K562 (cell line): Measurements from ENCODE around the gene AMMECR1. TPM values are rescaled to one million over a fixed set of nuclear protein-coding genes. Genes with fewer than 3 reads are reported as not detected.

Source experiments
- ATAC-seq: fragments of 200-7000 bp; cut with Tn5 transposase; 3 replicates; pipeline ENCODE4 v1.9.1; 2020; ENCODE audit warnings: moderate library complexity
- BruUV-seq: library from RNA; stranded (reverse); fragments of 400-500 nt; replicated peaks from 2 replicates; lab custom pipeline; 2021; lab: Mats Ljungman, UMichigan
- CTCF ChIA-PET: fragments of 300-600 bp; formaldehyde crosslinking; extraction: SDS; loops from one replicate; lab custom pipeline; 2021; ENCODE audit warnings: low intra/inter-chr PET ratio; lab: Yijun Ruan, JAX
- POLR2A ChIA-PET: fragments of 300-600, 350-650 bp; sonication (Branson Sonifier 250); formaldehyde crosslinking; extraction: SDS; loops from one replicate; lab custom pipeline; 2021; ENCODE audit warnings: antibody characterized with exemption, inconsistent platforms; lab: Yijun Ruan, JAX
- DNase-seq, 4 experiments: peaks; one replicate each; pipeline versions ENCODE4 v3.0.0 to v3.0.0-alpha.2; 2011 to 2018; ENCODE audit warnings: low spot score in 3 of 4, mixed read lengths in 3 of 4; ENCODE audit errors: extremely low read depth in 1 of 4
- FAIRE-seq: peaks from 2 replicates; lab custom pipeline; 2011; peaks lifted over from hg19 to GRCh38; lab: Jason Lieb, UNC
- H2AFZ ChIP-seq: 2 replicates; pipeline ENCODE4 v1.6.0; 2011; ENCODE audit warnings: low read depth, low read length, control low read depth, inconsistent platforms
- H3K27ac ChIP-seq: fragments of 200-600 bp; 3 replicates; pipeline ENCODE4 v1.8.0; 2011; ENCODE audit warnings: low read depth, mild to moderate bottlenecking, control low read depth, inconsistent platforms, low read length, moderate library complexity, mixed read lengths; ENCODE audit errors: extremely low read depth
- H3K27me3 ChIP-seq, 2 experiments: fragments of 300-600 bp in 1 of 2; 2 replicates in 1 of 2; 3 replicates in 1 of 2; pipeline versions ENCODE4 v1.6.0 to v1.8.0; 2011; ENCODE audit warnings: inconsistent platforms in 2 of 2, low read length in 2 of 2, mild to moderate bottlenecking in 1 of 2, mixed read lengths in 1 of 2, moderate library complexity in 1 of 2; ENCODE audit not compliant: control insufficient read depth in 2 of 2, insufficient read depth in 2 of 2
- H3K36me3 ChIP-seq: fragments of 300-600 bp; 3 replicates; pipeline ENCODE4 v1.8.0; 2011; ENCODE audit warnings: mild to moderate bottlenecking, low read length, inconsistent platforms; ENCODE audit not compliant: control insufficient read depth, insufficient read depth
- H3K4me1 ChIP-seq, 2 experiments: fragments of 200-600 bp in 1 of 2; replicated peaks in 1 of 2; 2 replicates in 1 of 2; 3 replicates in 1 of 2; pipeline versions ENCODE4 v1.5.1 to v1.8.0; 2011; ENCODE audit warnings: inconsistent platforms in 2 of 2, low read length in 2 of 2, mild to moderate bottlenecking in 1 of 2, mixed read lengths in 1 of 2, moderate library complexity in 1 of 2; ENCODE audit not compliant: control insufficient read depth in 2 of 2, insufficient read depth in 2 of 2
- H3K4me2 ChIP-seq: 2 replicates; pipeline ENCODE4 v1.6.1; 2011; ENCODE audit warnings: low read length, control low read depth, inconsistent platforms, mixed read lengths; ENCODE audit not compliant: insufficient read depth
- H3K4me3 ChIP-seq: fragments of 200-600 bp; sonication (generic), shearing (Covaris generic); 2 replicates; pipeline ENCODE4 v1.5.1; 2016; ENCODE audit warnings: control low read depth, inconsistent platforms
- H3K79me2 ChIP-seq: fragments of 200-600 bp; 3 replicates; pipeline ENCODE4 v1.8.0; 2011; ENCODE audit warnings: low read length, inconsistent platforms; ENCODE audit not compliant: control insufficient read depth, insufficient read depth
- H3K9ac ChIP-seq, 2 experiments: 2 replicates each; pipeline versions ENCODE4 v1.6.0 to v1.6.1; 2011; ENCODE audit warnings: low read depth in 2 of 2, low read length in 2 of 2, control low read depth in 1 of 2, inconsistent platforms in 1 of 2, mild to moderate bottlenecking in 1 of 2, mixed read lengths in 1 of 2; ENCODE audit not compliant: insufficient read depth in 1 of 2
- H3K9me1 ChIP-seq: one replicate; pipeline ENCODE4 v1.6.0; 2011; ENCODE audit warnings: inconsistent platforms, mild to moderate bottlenecking, low read length, moderate library complexity; ENCODE audit not compliant: control insufficient read depth, insufficient read depth
- H3K9me3 ChIP-seq: replicated peaks from 2 replicates; pipeline ENCODE4 v1.5.1; 2011; ENCODE audit warnings: low read depth, low read length, inconsistent platforms; ENCODE audit not compliant: control insufficient read depth, insufficient read depth
- H4K20me1 ChIP-seq: replicated peaks from 2 replicates; pipeline ENCODE4 v1.6.1; 2011; ENCODE audit warnings: low read length, inconsistent platforms, mixed read lengths; ENCODE audit not compliant: control insufficient read depth, insufficient read depth
- BCOR ChIP-seq: fragments of 450-650 bp; IDR thresholded peaks from 2 replicates; pipeline ENCODE4 v1.6.1; 2016
- EP400 ChIP-seq: fragments of 450-650 bp; IDR thresholded peaks from 2 replicates; pipeline ENCODE4 v1.6.1; 2017; ENCODE audit warnings: antibody characterized with exemption, mild to moderate bottlenecking, moderate library complexity
- SIX5 ChIP-seq, 2 experiments: IDR thresholded peaks; 2 replicates each; pipeline ENCODE4 v1.6.1; 2011; ENCODE audit warnings: low read length in 2 of 2, borderline replicate concordance in 1 of 2, low read depth in 1 of 2, mild to moderate bottlenecking in 1 of 2, moderate library complexity in 1 of 2; ENCODE audit not compliant: insufficient read depth in 1 of 2
- SOX6 ChIP-seq: fragments of 450-650 bp; IDR thresholded peaks from 2 replicates; pipeline ENCODE4 v1.6.1; 2014; ENCODE audit warnings: mild to moderate bottlenecking
- XRCC3 ChIP-seq: fragments of 450-650 bp; IDR thresholded peaks from 2 replicates; pipeline ENCODE4 v1.6.1; 2017; ENCODE audit warnings: mild to moderate bottlenecking, moderate library complexity
- YBX1 ChIP-seq: fragments of 450-650 bp; IDR thresholded peaks from 2 replicates; pipeline ENCODE4 v1.7.1; 2016; ENCODE audit warnings: mild to moderate bottlenecking
- ZBED1 ChIP-seq: IDR thresholded peaks from 2 replicates; pipeline ENCODE4 v1.6.1; 2014
- WGBS: fragments of 100-300 bp; shearing (Covaris generic); methylation state at CpG from one replicate; pipeline ENCODE4 v1.1.6; 2016; ENCODE audit warnings: low coverage, mixed read lengths; ENCODE audit not compliant: insufficient coverage; ENCODE audit errors: missing lambda C conversion rate; 5-methylcytosine and 5-hydroxymethylcytosine counted together
- in situ Hi-C: fragments of 300-500 bp; cut with MboI; formaldehyde crosslinking; loops from 4 replicates; pipeline ENCODE4 v1.15.0; 2018; ENCODE audit warnings: inconsistent platforms, mixed read lengths
- intact Hi-C: fragments of 100-400 bp; cut with micrococcal nuclease; formaldehyde crosslinking; loops from 2 replicates; pipeline ENCODE4 v1.14.2; 2022
- polyA plus RNA-seq, 8 experiments: library from polyadenylated mRNA; depleted of rRNA in 4 of 8; stranded (reverse) in 5 of 8; unstranded in 3 of 8; fragments of >200 nt; fragmentation: Nextera tagmentation in 2 of 8; fragmentation: Illumina TruSeq in 1 of 8; extraction: Ambion mirVana in 2 of 8; extraction: Trizol in 1 of 8; gene quantifications; 2 replicates each; pipeline versions ENCODE4 v1.2.1 to v1.2.3, GENCODE V29; 2011 to 2014; ENCODE audit warnings: inconsistent platforms in 1 of 8, missing spikeins in 1 of 8
- total RNA-seq, 7 experiments: library from RNA; depleted of rRNA in 6 of 7; stranded (reverse); fragments of >200 nt in 6 of 7; fragmentation: Illumina TruSeq in 2 of 7; extraction: Trizol in 2 of 7; gene quantifications; 2 replicates each; pipeline versions ENCODE4 v1.2.1 to v1.2.3, GENCODE V29; 2011 to 2021; ENCODE audit warnings: low replicate concordance in 1 of 7
- TF ChIP-seq, protein P1 (sequence below), 3 experiments: fragments of 200-800 bp in 1 of 3; fragments of 250-450 bp in 1 of 3; fragments of 450-650 bp in 1 of 3; sonication (Bioruptor Pico) in 1 of 3; sonication (Bioruptor generic) in 1 of 3; formaldehyde crosslinking in 1 of 3; IDR thresholded peaks; 2 replicates each; pipeline versions ENCODE4 v1.6.1 to v1.8.0; 2016 to 2022; ENCODE audit warnings: mild to moderate bottlenecking in 2 of 3, missing genetic modification characterization in 2 of 3, missing compliant biosample characterization in 1 of 3, moderate library complexity in 1 of 3
- TF ChIP-seq, protein P2 (sequence below): fragments of 450-650 bp; formaldehyde crosslinking; IDR thresholded peaks from 2 replicates; pipeline ENCODE4 v1.4.0; 2020; ENCODE audit warnings: mild to moderate bottlenecking, moderate library complexity

Gene AMMECR1
- total and polyA plus RNA-seq, 9 of the 15 experiments (the other 6 are each of a cell fraction or from before 2014, with no cell fraction given), result 13.9 to 36.7 (median 23.6) TPM

DNA sequence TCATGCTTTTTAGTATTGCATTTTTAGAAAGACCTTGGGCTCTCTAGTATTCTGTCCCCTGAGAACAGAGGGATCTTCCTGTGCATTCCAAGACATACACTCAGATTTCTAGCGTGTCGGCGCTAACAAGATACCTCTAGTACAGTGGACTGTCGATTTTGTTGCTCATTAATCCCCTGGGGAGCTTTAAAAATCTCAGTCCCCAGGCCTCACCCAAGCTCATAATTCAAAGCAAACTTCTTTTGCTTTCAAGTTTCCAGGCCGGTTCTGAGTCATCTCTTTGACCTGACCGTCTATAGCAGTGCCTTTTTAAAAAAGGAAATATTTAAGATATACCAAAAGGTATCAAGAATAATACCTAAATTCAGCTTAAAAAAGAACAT, 137.0 kb downstream of the AMMECR1 start:
- no peak for TF ChIP-seq SIX5 (IDR thresholded peaks at IDR 0.05; ENCODE audit: borderline replicate concordance in 1 of 2, insufficient read depth in 1 of 2, low read depth in 1 of 2, low read length in 2 of 2)
- TF ChIP-seq, protein P1, sequence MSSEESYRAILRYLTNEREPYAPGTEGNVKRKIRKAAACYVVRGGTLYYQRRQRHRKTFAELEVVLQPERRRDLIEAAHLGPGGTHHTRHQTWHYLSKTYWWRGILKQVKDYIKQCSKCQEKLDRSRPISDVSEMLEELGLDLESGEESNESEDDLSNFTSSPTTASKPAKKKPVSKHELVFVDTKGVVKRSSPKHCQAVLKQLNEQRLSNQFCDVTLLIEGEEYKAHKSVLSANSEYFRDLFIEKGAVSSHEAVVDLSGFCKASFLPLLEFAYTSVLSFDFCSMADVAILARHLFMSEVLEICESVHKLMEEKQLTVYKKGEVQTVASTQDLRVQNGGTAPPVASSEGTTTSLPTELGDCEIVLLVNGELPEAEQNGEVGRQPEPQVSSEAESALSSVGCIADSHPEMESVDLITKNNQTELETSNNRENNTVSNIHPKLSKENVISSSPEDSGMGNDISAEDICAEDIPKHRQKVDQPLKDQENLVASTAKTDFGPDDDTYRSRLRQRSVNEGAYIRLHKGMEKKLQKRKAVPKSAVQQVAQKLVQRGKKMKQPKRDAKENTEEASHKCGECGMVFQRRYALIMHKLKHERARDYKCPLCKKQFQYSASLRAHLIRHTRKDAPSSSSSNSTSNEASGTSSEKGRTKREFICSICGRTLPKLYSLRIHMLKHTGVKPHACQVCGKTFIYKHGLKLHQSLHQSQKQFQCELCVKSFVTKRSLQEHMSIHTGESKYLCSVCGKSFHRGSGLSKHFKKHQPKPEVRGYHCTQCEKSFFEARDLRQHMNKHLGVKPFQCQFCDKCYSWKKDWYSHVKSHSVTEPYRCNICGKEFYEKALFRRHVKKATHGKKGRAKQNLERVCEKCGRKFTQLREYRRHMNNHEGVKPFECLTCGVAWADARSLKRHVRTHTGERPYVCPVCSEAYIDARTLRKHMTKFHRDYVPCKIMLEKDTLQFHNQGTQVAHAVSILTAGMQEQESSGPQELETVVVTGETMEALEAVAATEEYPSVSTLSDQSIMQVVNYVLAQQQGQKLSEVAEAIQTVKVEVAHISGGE (CRISPR knock-in tag; IDR thresholded peaks at IDR 0.05), result no peak
- TF ChIP-seq, protein P2, sequence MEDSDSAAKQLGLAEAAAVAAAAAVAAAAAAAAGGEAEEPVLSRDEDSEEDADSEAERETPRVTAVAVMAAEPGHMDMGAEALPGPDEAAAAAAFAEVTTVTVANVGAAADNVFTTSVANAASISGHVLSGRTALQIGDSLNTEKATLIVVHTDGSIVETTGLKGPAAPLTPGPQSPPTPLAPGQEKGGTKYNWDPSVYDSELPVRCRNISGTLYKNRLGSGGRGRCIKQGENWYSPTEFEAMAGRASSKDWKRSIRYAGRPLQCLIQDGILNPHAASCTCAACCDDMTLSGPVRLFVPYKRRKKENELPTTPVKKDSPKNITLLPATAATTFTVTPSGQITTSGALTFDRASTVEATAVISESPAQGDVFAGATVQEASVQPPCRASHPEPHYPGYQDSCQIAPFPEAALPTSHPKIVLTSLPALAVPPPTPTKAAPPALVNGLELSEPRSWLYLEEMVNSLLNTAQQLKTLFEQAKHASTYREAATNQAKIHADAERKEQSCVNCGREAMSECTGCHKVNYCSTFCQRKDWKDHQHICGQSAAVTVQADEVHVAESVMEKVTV (CRISPR knock-in tag), result no peak
- TF ChIP-seq EP400, result no peak
- no peak for TF ChIP-seq SOX6
- TF ChIP-seq BCOR, result no peak
- no peak for TF ChIP-seq ZBED1
- TF ChIP-seq YBX1, result no peak
- no peak for TF ChIP-seq XRCC3
- TF ChIP-seq, all 486 proteins: peak for 0
- ATAC-seq (no peak), FAIRE-seq (no peak), DNase-seq (no peak)
- Histone ChIP-seq H2AFZ (no peak overlapping the region), H3K4me1 (peaks cover 24 to 41% of the 10 kb centered on the region in 2 experiments), H4K20me1 (no peaks in the 10 kb centered on the region), H3K36me3 (peaks cover 23% of the 10 kb centered on the region; the same call in 2 of the 3 replicates), H3K9me1 (peaks cover 4% of the 10 kb centered on the region), H3K27me3 (no peaks in the 10 kb centered on the region), H3K9ac (no peak overlapping the region), H3K79me2 (peaks cover 12% of the 10 kb centered on the region), H3K27ac (no peak overlapping the region), H3K9me3 (no peaks in the 10 kb centered on the region; the same call in 1 of the 2 replicates), H3K4me2 (no peak overlapping the region), H3K4me3 (no peak overlapping the region)
- no TSS peak for BruUV-seq
- WGBS, result 63% methylated on average over 6 of the region's 6 CpGs
- POLR2A ChIA-PET, result interaction anchor here (0.6 kb wide), 1 partner anchor 22 kb away, joined by 4 read pairs; no protein-coding TSS in a partner anchor
- in situ Hi-C loops (no loop called here), intact Hi-C loops (no loop called here)
- CTCF ChIA-PET, result no interaction called here
